OCI-LY7 (cell line): ENCODE results near the gene PLEKHA5.

Experiments
- CTCF ChIP-seq: fragments of 200-600 bp; sonication (generic); conservative IDR thresholded peaks from 2 replicates; pipeline ENCODE4 v1.5.1; 2014; ENCODE audit warnings: mild to moderate bottlenecking, antibody characterized with exemption, low read length, moderate library complexity, mixed read lengths
- EZH2phosphoT487 ChIP-seq: fragments of 200-600 bp; sonication (generic); IDR thresholded peaks from 2 replicates; pipeline ENCODE4 v1.6.1; 2018; ENCODE audit warnings: low read depth, borderline replicate concordance, mild to moderate bottlenecking, mixed run types, antibody characterized with exemption, low read length, moderate library complexity, mixed read lengths

GRCh38 chr12:19208456-19208855, 78.9 kb downstream of the PLEKHA5 start:
- TF ChIP-seq CTCF (no peak), EZH2phosphoT487 (no peak)
